Measurements from ENCODE around the gene ZNF335.

DNA sequence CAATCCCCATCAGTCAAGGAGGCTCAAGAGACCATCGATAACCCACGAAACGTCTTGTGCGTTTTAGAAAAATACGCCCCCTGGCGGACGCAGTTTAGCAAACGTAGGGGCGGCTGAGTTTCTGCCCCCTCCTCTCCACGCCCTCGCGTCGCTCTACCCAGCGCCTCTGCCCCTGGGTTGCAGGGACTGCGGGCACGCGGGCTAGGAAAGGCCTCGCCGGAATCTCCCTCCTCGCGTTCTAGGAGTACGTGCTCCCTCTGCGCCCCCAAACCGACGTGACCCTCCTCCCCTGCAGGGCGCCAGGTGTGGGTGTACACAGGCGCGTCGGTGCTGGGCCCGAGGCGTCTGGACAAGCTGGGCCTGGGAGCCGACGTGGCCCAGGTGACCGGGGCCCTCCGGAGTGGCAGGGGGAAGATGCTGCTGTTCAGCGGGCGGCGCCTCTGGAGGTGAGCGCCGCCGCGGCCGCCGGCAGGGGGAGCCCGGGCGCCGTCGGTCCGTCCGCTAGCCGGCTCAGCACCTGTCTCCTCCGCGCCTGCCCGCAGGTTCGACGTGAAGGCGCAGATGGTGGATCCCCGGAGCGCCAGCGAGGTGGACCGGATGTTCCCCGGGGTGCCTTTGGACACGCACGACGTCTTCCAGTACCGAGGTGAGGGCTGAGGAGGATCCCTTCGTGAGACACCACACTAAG, 42.0 kb upstream of the ZNF335 start:
- TF ChIP-seq MYC (IDR thresholded peaks at IDR 0.05; ENCODE audit: low read depth, low read length) (no peak), POLR2AphosphoS5 (IDR thresholded peaks at IDR 0.05; ENCODE audit: insufficient read depth, low read depth, low read length) (no peak), POLR2A (IDR thresholded peaks at IDR 0.05; ENCODE audit: low read depth, low read length) (no peak), EZH2 (IDR thresholded peaks at IDR 0.05; ENCODE audit: borderline replicate concordance, low read depth, low read length, severe bottlenecking) (peak; percentile 76)
- TF ChIP-seq, protein P1, sequence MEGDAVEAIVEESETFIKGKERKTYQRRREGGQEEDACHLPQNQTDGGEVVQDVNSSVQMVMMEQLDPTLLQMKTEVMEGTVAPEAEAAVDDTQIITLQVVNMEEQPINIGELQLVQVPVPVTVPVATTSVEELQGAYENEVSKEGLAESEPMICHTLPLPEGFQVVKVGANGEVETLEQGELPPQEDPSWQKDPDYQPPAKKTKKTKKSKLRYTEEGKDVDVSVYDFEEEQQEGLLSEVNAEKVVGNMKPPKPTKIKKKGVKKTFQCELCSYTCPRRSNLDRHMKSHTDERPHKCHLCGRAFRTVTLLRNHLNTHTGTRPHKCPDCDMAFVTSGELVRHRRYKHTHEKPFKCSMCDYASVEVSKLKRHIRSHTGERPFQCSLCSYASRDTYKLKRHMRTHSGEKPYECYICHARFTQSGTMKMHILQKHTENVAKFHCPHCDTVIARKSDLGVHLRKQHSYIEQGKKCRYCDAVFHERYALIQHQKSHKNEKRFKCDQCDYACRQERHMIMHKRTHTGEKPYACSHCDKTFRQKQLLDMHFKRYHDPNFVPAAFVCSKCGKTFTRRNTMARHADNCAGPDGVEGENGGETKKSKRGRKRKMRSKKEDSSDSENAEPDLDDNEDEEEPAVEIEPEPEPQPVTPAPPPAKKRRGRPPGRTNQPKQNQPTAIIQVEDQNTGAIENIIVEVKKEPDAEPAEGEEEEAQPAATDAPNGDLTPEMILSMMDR (IDR thresholded peaks at IDR 0.05; ENCODE audit: extremely low read depth in 1 of 2, insufficient read depth in 1 of 2, low read depth in 1 of 2, low read length in 2 of 2) = peak; percentile 74 to 85
